BJ (cell line): ENCODE data around the gene PTPRG. TPM values are rescaled to one million over a fixed set of nuclear protein-coding genes. Genes with fewer than 3 reads are reported as not detected.

Source experiments
- CTCF ChIA-PET: fragments of 350-600 bp; formaldehyde crosslinking; extraction: SDS; loops from one replicate; lab custom pipeline; 2021; ENCODE audit warnings: antibody characterized with exemption, inconsistent platforms; lab: Yijun Ruan, JAX
- POLR2A ChIA-PET: fragments of 300-600 bp; sonication (Branson Sonifier 250); formaldehyde crosslinking; extraction: SDS; loops from one replicate; lab custom pipeline; 2021; ENCODE audit warnings: antibody characterized with exemption; lab: Charles Lee
- DNase-seq: peaks from one replicate; pipeline ENCODE4 v3.0.0-alpha.2; 2011; ENCODE audit warnings: low read depth
- H3K27me3 ChIP-seq: 2 replicates; pipeline ENCODE4 v1.6.0; 2011; ENCODE audit warnings: low read length; ENCODE audit not compliant: control insufficient read depth, insufficient read depth
- H3K36me3 ChIP-seq: 2 replicates; pipeline ENCODE4 v1.5.1; 2011; ENCODE audit warnings: low read length; ENCODE audit not compliant: control insufficient read depth, insufficient read depth
- H3K4me3 ChIP-seq: 2 replicates; pipeline ENCODE4 v1.5.1; 2011; ENCODE audit warnings: low read depth, mild to moderate bottlenecking, control low read depth, low read length
- CTCF ChIP-seq: IDR thresholded peaks from 2 replicates; pipeline ENCODE4 v1.5.1; 2011; ENCODE audit warnings: low read depth, mild to moderate bottlenecking, control low read depth, inconsistent platforms, low read length, moderate library complexity; ENCODE audit not compliant: insufficient read depth
- polyA plus RNA-seq: library from polyadenylated mRNA; depleted of rRNA; stranded (reverse); fragments of >200 nt; gene quantifications from 2 replicates; pipeline ENCODE4 v1.2.3, GENCODE V29; 2011

PTPRG gene
- polyA plus RNA-seq, 1 experiment: 20.8 TPM

- TF ChIP-seq CTCF: no peak
- ChIA-PET POLR2A (no interaction called here), CTCF (no interaction called here)
- Histone ChIP-seq H3K36me3 (no peaks in the 10 kb centered on the region), H3K4me3 (no peak overlapping the region), H3K27me3 (no peaks in the 10 kb centered on the region)
- no peak for DNase-seq
These were observed 511.7 kb downstream of the PTPRG start for GRCh38 chr3:62073038-62073437.

GRCh38 chr3:62084558-62084957 lies 523.2 kb downstream of the PTPRG start:
- no peak for DNase-seq
- ChIA-PET CTCF (no interaction called here), POLR2A (no interaction called here)
- no peaks in the 10 kb centered on the region for H3K36me3 ChIP-seq
- no peak overlapping the region for H3K4me3 ChIP-seq
- no peak for TF ChIP-seq CTCF
- H3K27me3 ChIP-seq: no peaks in the 10 kb centered on the region

- ChIA-PET CTCF (no interaction called here), POLR2A (no interaction called here)
- no peak overlapping the region for H3K4me3 ChIP-seq
- no peak for TF ChIP-seq CTCF
- no peaks in the 10 kb centered on the region for H3K27me3 ChIP-seq
- DNase-seq: no peak
- H3K36me3 ChIP-seq: no peaks in the 10 kb centered on the region
These were observed 527.2 kb downstream of the PTPRG start for GRCh38 chr3:62088472-62089104.

DNA sequence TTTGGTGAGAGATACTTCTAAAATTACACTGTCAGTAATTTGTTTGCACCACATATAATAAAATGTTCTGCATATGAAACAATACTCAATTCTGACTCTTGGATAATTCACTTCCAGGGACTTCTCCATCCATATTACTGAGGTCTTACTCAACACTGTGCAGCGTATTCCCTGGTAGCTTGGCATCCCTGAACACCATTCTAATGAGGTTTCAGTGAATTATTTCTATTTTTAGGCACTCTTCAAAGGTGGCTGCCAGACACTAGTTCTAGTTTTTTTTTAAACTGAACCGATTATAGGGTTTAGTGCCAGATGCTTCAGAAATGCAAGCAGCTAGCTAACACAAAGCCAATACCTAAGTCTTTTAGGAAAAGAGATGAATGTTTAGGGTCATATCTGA lies 528.7 kb downstream of the PTPRG start:
- Histone ChIP-seq H3K4me3 (no peak overlapping the region), H3K27me3 (no peaks in the 10 kb centered on the region), H3K36me3 (no peaks in the 10 kb centered on the region)
- POLR2A ChIA-PET: no interaction called here
- no peak for TF ChIP-seq CTCF
- DNase-seq: no peak
- CTCF ChIA-PET: interaction anchor here (1.0 kb wide), 1 partner anchor 526 kb away, joined by 3 read pairs; no protein-coding TSS in a partner anchor

- DNase-seq: no peak
- no peaks in the 10 kb centered on the region for H3K36me3 ChIP-seq
- TF ChIP-seq CTCF: no peak
- ChIA-PET POLR2A (no interaction called here), CTCF (no interaction called here)
- no peaks in the 10 kb centered on the region for H3K27me3 ChIP-seq
- H3K4me3 ChIP-seq: no peak overlapping the region
These were observed 529.1 kb downstream of the PTPRG start for GRCh38 chr3:62090519-62090918.
